GM12878 (cell line): ENCODE measurements around the gene PDIA5. TPM values are rescaled to one million over a fixed set of nuclear protein-coding genes. Genes with fewer than 3 reads are reported as not detected.

Source experiments
- ATAC-seq: fragments of 200-7000 bp; cut with Tn5 transposase; 3 replicates; pipeline ENCODE4 v1.9.1; 2020; ENCODE audit warnings: mild to moderate bottlenecking, moderate library complexity
- BruUV-seq: library from RNA; stranded (reverse); fragments of 400-500 nt; replicated peaks from 2 replicates; lab custom pipeline; 2021; lab: Mats Ljungman, UMichigan
- CTCF ChIA-PET: fragments of 300-600 bp; sonication (Branson Sonifier 250); formaldehyde crosslinking; extraction: SDS; loops from one replicate; lab custom pipeline; 2021; ENCODE audit warnings: inconsistent platforms; lab: Yijun Ruan, JAX
- POLR2A ChIA-PET: fragments of 350-600 bp; formaldehyde crosslinking; extraction: SDS; loops from one replicate; lab custom pipeline; 2021; ENCODE audit warnings: inconsistent platforms; lab: Charles Lee
- RAD21 ChIA-PET: fragments of 300-600 bp; sonication (Branson Sonifier 250); formaldehyde crosslinking; loops from one replicate; lab custom pipeline; 2023; ENCODE audit warnings: antibody characterized with exemption; ENCODE audit not compliant: unreplicated experiment; lab: Charles Lee
- SMC1A ChIA-PET: fragments of 300-600 bp; sonication (Branson Sonifier 250); formaldehyde crosslinking; loops from one replicate; lab custom pipeline; 2023; ENCODE audit not compliant: unreplicated experiment, uncharacterized antibody; lab: Charles Lee
- DNase-seq: peaks from one replicate; pipeline ENCODE4 v3.0.0-alpha.2; 2011; ENCODE audit warnings: low read depth, low spot score
- FAIRE-seq: peaks from 3 replicates; lab custom pipeline; 2011; peaks lifted over from hg19 to GRCh38; lab: Jason Lieb, UNC
- H2AFZ ChIP-seq: 2 replicates; pipeline ENCODE4 v1.6.0; 2011; ENCODE audit warnings: low read depth, low read length, control low read depth; ENCODE audit not compliant: control insufficient read depth
- H3K27ac ChIP-seq: 2 replicates; pipeline ENCODE4 v1.5.1; 2011; ENCODE audit warnings: control low read depth; ENCODE audit not compliant: control insufficient read depth, insufficient read depth
- H3K27me3 ChIP-seq, 2 experiments: replicated peaks in 1 of 2; 2 replicates each; pipeline versions ENCODE4 v1.6.0 to v1.6.1; 2011; ENCODE audit warnings: low read length in 1 of 2; ENCODE audit not compliant: control insufficient read depth in 2 of 2, insufficient read depth in 2 of 2
- H3K36me3 ChIP-seq, 2 experiments: 2 replicates each; pipeline ENCODE4 v1.5.1; 2011; ENCODE audit warnings: low read length in 1 of 2; ENCODE audit not compliant: control insufficient read depth in 2 of 2, insufficient read depth in 2 of 2
- H3K4me1 ChIP-seq: 2 replicates; pipeline ENCODE4 v1.6.1; 2011; ENCODE audit warnings: mild to moderate bottlenecking, low read length, moderate library complexity, mixed read lengths; ENCODE audit not compliant: control insufficient read depth, insufficient read depth
- H3K4me2 ChIP-seq: 2 replicates; pipeline ENCODE4 v1.6.0; 2011; ENCODE audit warnings: control low read depth; ENCODE audit not compliant: control insufficient read depth, insufficient read depth
- H3K4me3 ChIP-seq: fragments of 200-600 bp; sonication (generic); 2 replicates; pipeline ENCODE4 v1.5.1; 2016
- H3K79me2 ChIP-seq: 2 replicates; pipeline ENCODE4 v1.6.0; 2011; ENCODE audit warnings: low read length; ENCODE audit not compliant: control insufficient read depth, insufficient read depth
- H3K9ac ChIP-seq: 2 replicates; pipeline ENCODE4 v1.8.0; 2011; ENCODE audit warnings: low read length, control low read depth, mixed read lengths; ENCODE audit not compliant: control insufficient read depth, insufficient read depth
- H3K9me3 ChIP-seq: replicated peaks from 3 replicates; pipeline ENCODE4 v1.5.1; 2011; ENCODE audit warnings: mild to moderate bottlenecking, low read length; ENCODE audit not compliant: control insufficient read depth, insufficient read depth
- H4K20me1 ChIP-seq: 2 replicates; pipeline ENCODE4 v1.6.0; 2011; ENCODE audit not compliant: control insufficient read depth, insufficient read depth
- CEBPB ChIP-seq, 2 experiments: fragments of 150-350 bp in 1 of 2; IDR thresholded peaks; 2 replicates each; pipeline ENCODE4 v1.6.1; 2012 to 2014; ENCODE audit warnings: low read depth in 2 of 2, low read length in 2 of 2, borderline replicate concordance in 1 of 2, inconsistent platforms in 1 of 2
- CHD1 ChIP-seq: IDR thresholded peaks from 2 replicates; pipeline ENCODE4 v1.6.1; 2012; ENCODE audit warnings: low read depth, low read length, improper control_type of control experiment
- POU2F2 ChIP-seq: IDR thresholded peaks from 3 replicates; pipeline ENCODE4 v1.6.1; 2011; ENCODE audit warnings: low read depth, mild to moderate bottlenecking, low read length, borderline replicate concordance
- RFX5 ChIP-seq: IDR thresholded peaks from 2 replicates; pipeline ENCODE4 v1.6.1; 2011; ENCODE audit warnings: low read depth, low read length, improper control_type of control experiment
- SIX5 ChIP-seq: IDR thresholded peaks from 2 replicates; pipeline ENCODE4 v1.6.1; 2011; ENCODE audit warnings: mild to moderate bottlenecking, low read depth, low read length, moderate library complexity; ENCODE audit not compliant: severe bottlenecking
- TCF12 ChIP-seq: IDR thresholded peaks from 2 replicates; pipeline ENCODE4 v1.6.1; 2011; ENCODE audit warnings: low read depth, mild to moderate bottlenecking, low read length
- ZBED1 ChIP-seq: IDR thresholded peaks from 2 replicates; pipeline ENCODE4 v1.6.1; 2016; ENCODE audit warnings: borderline replicate concordance
- ZNF24 ChIP-seq: fragments of 450-650 bp; IDR thresholded peaks from 2 replicates; pipeline ENCODE4 v1.6.1; 2017; ENCODE audit warnings: antibody characterized with exemption, mild to moderate bottlenecking
- WGBS: methylation state at CpG from one replicate; pipeline ENCODE4 v1.1.6; 2016; ENCODE audit warnings: low lambda C conversion rate; ENCODE audit not compliant: insufficient replicate concordance, insufficient coverage; ENCODE audit errors: missing lambda C conversion rate; 5-methylcytosine and 5-hydroxymethylcytosine counted together
- in situ Hi-C: fragments of 300-500 bp; cut with MboI; formaldehyde crosslinking; loops from 9 replicates; pipeline ENCODE4 v1.14.3; 2018; ENCODE audit warnings: mixed read lengths
- intact Hi-C: fragments of 100-400 bp; cut with micrococcal nuclease; formaldehyde crosslinking; loops from one replicate; pipeline ENCODE4 v1.14.2; 2022; ENCODE audit not compliant: unreplicated experiment
- polyA plus RNA-seq, 11 experiments: library from polyadenylated mRNA; depleted of rRNA in 4 of 11; unstranded in 6 of 11; stranded (reverse) in 5 of 11; fragments of >200 nt; fragmentation: Nextera tagmentation in 4 of 11; fragmentation: Illumina TruSeq in 1 of 11; extraction: Ambion mirVana in 4 of 11; extraction: Trizol in 1 of 11; gene quantifications; 1 replicate in 1 of 11; 2 replicates in 10 of 11; pipeline versions ENCODE4 v1.2.1 to v1.2.3, GENCODE V29; 2011 to 2016; ENCODE audit warnings: inconsistent platforms in 2 of 11, missing spikeins in 2 of 11, low read depth in 1 of 11
- total RNA-seq, 4 experiments: library from RNA; depleted of rRNA in 3 of 4; stranded (reverse); fragments of >200 nt in 3 of 4; fragmentation: Illumina TruSeq in 1 of 4; extraction: Trizol in 1 of 4; gene quantifications; 2 replicates each; pipeline versions ENCODE4 v1.2.1 to v1.2.3, GENCODE V29; 2013 to 2021
- TF ChIP-seq, protein P1 (sequence below): fragments of 450-650 bp; IDR thresholded peaks from 2 replicates; pipeline ENCODE4 v1.6.1; 2017; ENCODE audit warnings: mild to moderate bottlenecking
- TF ChIP-seq, protein P2 (sequence below): fragments of 450-650 bp; IDR thresholded peaks from 2 replicates; pipeline ENCODE4 v1.6.1; 2018; ENCODE audit warnings: borderline replicate concordance, mild to moderate bottlenecking; ENCODE audit not compliant: partially characterized antibody

The PDIA5 gene
- total and polyA plus RNA-seq, 10 of the 15 experiments (the other 5 are each of a cell fraction or from before 2014, with no cell fraction given), result 4.1 to 24.8 (median 19.2) TPM

DNA sequence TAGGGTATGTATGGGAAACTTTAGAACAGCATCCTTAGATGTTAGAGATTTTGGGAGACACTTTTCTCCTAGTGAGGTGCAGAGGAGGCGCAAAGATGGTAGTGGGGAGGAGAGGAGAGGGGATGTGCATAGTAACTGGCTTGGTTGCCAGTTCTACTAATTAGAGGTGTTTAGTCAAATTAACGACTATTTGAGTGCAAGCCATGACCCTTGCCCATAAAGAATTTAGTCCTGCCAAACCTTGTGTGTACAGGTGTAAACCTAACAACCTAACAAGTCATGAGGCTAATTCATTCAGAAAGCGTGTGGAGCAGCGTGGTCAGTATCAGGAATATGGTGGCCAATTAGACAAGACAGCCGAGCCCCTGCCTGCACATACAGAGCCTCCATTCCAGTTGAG is 72.7 kb downstream of the PDIA5 start:
- Histone ChIP-seq H3K27me3 (no peaks in the 10 kb centered on the region), H3K27ac (no peak overlapping the region), H3K9me3 (no peaks in the 10 kb centered on the region), H3K4me1 (no peaks in the 10 kb centered on the region), H3K4me3 (no peak overlapping the region), H4K20me1 (no peaks in the 10 kb centered on the region), H3K4me2 (no peak overlapping the region), H3K79me2 (no peaks in the 10 kb centered on the region), H3K36me3 (peaks cover 2 to 14% of the 10 kb centered on the region in 2 experiments), H3K9ac (no peak overlapping the region), H2AFZ (no peak overlapping the region)
- SMC1A ChIA-PET, result no interaction called here
- no peak for TF ChIP-seq RFX5
- no peak for TF ChIP-seq ZNF24
- TF ChIP-seq TCF12, result no peak
- no TSS peak for BruUV-seq
- RAD21 ChIA-PET, result no interaction called here
- 53% methylated on average over 5 of the region's 5 CpGs for WGBS
- CTCF ChIA-PET, result no interaction called here
- FAIRE-seq, result no peak
- DNase-seq, result no peak
- ATAC-seq, result no peak
- in situ Hi-C loops, result no loop called here
- intact Hi-C loops, result no loop called here
- POLR2A ChIA-PET, result no interaction called here

DNA sequence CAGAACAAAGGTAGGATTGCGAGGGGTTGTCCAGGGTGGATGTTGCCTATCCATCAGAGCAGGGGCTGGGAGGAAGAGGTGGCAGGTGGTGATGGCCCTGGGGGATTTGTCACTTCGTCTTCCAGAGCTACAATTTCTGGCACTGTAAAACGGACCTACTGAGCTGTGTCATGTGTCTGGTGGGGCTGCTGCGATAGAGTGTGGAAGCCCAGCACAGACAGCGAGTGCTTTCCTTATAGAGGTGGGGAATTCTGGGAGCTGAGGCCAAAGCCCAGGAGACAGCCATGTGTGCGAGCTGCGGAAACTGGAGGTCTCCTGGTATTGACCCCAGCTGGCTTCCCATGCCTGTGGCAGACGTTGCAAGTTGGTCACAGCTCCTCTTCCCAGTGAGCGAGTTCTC is 73.7 kb downstream of the PDIA5 start:
- no peak for DNase-seq
- TF ChIP-seq CEBPB (IDR thresholded peaks at IDR 0.05; ENCODE audit: borderline replicate concordance in 1 of 2, low read depth in 2 of 2, low read length in 2 of 2), result no peak
- no peak for TF ChIP-seq CHD1
- no peak for TF ChIP-seq POU2F2
- no peak for TF ChIP-seq ZBED1
- TF ChIP-seq, protein P1, sequence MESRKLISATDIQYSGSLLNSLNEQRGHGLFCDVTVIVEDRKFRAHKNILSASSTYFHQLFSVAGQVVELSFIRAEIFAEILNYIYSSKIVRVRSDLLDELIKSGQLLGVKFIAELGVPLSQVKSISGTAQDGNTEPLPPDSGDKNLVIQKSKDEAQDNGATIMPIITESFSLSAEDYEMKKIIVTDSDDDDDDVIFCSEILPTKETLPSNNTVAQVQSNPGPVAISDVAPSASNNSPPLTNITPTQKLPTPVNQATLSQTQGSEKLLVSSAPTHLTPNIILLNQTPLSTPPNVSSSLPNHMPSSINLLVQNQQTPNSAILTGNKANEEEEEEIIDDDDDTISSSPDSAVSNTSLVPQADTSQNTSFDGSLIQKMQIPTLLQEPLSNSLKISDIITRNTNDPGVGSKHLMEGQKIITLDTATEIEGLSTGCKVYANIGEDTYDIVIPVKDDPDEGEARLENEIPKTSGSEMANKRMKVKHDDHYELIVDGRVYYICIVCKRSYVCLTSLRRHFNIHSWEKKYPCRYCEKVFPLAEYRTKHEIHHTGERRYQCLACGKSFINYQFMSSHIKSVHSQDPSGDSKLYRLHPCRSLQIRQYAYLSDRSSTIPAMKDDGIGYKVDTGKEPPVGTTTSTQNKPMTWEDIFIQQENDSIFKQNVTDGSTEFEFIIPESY, result no peak
- TF ChIP-seq, protein P2, sequence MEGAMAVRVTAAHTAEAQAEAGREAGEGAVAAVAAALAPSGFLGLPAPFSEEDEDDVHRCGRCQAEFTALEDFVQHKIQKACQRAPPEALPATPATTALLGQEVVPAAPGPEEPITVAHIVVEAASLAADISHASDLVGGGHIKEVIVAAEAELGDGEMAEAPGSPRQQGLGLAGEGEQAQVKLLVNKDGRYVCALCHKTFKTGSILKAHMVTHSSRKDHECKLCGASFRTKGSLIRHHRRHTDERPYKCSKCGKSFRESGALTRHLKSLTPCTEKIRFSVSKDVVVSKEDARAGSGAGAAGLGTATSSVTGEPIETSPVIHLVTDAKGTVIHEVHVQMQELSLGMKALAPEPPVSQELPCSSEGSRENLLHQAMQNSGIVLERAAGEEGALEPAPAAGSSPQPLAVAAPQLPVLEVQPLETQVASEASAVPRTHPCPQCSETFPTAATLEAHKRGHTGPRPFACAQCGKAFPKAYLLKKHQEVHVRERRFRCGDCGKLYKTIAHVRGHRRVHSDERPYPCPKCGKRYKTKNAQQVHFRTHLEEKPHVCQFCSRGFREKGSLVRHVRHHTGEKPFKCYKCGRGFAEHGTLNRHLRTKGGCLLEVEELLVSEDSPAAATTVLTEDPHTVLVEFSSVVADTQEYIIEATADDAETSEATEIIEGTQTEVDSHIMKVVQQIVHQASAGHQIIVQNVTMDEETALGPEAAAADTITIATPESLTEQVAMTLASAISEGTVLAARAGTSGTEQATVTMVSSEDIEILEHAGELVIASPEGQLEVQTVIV, result no peak
- TF ChIP-seq SIX5, result no peak

More for the DNA sequence above, 73.7 kb downstream of the PDIA5 start:
- no peaks in the 10 kb centered on the region for H3K9me3 ChIP-seq
- no peaks in the 10 kb centered on the region for H3K79me2 ChIP-seq
- ChIA-PET SMC1A (no interaction called here), POLR2A (interaction anchor here (0.5 kb wide), 1 partner anchor 1339 kb away, joined by 11 read pairs; no protein-coding TSS in a partner anchor), RAD21 (no interaction called here), CTCF (no interaction called here)
- no peak overlapping the region for H3K27ac ChIP-seq
- FAIRE-seq (no peak), ATAC-seq (no peak)
- intact Hi-C loops, result no loop called here
- in situ Hi-C loops, result no loop called here
- no peaks in the 10 kb centered on the region for H3K27me3 ChIP-seq
- H3K4me2 ChIP-seq, result no peak overlapping the region
- WGBS, result 75% methylated on average over 9 of the region's 9 CpGs
- no TSS peak for BruUV-seq
- H2AFZ ChIP-seq, result no peak overlapping the region
- H3K4me1 ChIP-seq, result no peaks in the 10 kb centered on the region
- no peak overlapping the region for H3K9ac ChIP-seq
- H3K4me3 ChIP-seq, result no peak overlapping the region
- H3K36me3 ChIP-seq, result peaks cover 2 to 13% of the 10 kb centered on the region in 2 experiments
- H4K20me1 ChIP-seq, result no peaks in the 10 kb centered on the region
